ENCODE data around the gene SLIT1.

The SLIT1 gene

GRCh38 chr10:97150013-97150595, 35.7 kb downstream of the SLIT1 start:
- H3K36me3 ChIP-seq (ENCODE audit: low read depth), result no peaks in the 10 kb centered on the region
- TF ChIP-seq, protein P1, sequence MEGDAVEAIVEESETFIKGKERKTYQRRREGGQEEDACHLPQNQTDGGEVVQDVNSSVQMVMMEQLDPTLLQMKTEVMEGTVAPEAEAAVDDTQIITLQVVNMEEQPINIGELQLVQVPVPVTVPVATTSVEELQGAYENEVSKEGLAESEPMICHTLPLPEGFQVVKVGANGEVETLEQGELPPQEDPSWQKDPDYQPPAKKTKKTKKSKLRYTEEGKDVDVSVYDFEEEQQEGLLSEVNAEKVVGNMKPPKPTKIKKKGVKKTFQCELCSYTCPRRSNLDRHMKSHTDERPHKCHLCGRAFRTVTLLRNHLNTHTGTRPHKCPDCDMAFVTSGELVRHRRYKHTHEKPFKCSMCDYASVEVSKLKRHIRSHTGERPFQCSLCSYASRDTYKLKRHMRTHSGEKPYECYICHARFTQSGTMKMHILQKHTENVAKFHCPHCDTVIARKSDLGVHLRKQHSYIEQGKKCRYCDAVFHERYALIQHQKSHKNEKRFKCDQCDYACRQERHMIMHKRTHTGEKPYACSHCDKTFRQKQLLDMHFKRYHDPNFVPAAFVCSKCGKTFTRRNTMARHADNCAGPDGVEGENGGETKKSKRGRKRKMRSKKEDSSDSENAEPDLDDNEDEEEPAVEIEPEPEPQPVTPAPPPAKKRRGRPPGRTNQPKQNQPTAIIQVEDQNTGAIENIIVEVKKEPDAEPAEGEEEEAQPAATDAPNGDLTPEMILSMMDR (IDR thresholded peaks at IDR 0.05; ENCODE audit: poor library complexity, severe bottlenecking), result no peak
- no peaks in the 10 kb centered on the region for H3K27me3 ChIP-seq (ENCODE audit: insufficient read depth, poor library complexity, severe bottlenecking)
- H3K4me3 ChIP-seq (ENCODE audit: severe bottlenecking), result no peak overlapping the region
- no peak overlapping the region for H3K27ac ChIP-seq (ENCODE audit: poor library complexity, severe bottlenecking)
- H3K4me1 ChIP-seq (ENCODE audit: insufficient read depth, poor library complexity, severe bottlenecking), result no peaks in the 10 kb centered on the region
- ATAC-seq (ENCODE audit: low read depth) (no peak), DNase-seq (ENCODE audit: low spot score) (no peak)
- no peaks in the 10 kb centered on the region for H3K9me3 ChIP-seq (ENCODE audit: severe bottlenecking)

- no peak overlapping the region for H3K27ac ChIP-seq (ENCODE audit: poor library complexity, severe bottlenecking)
- H3K27me3 ChIP-seq (ENCODE audit: insufficient read depth, poor library complexity, severe bottlenecking), result no peaks in the 10 kb centered on the region
- no peaks in the 10 kb centered on the region for H3K9me3 ChIP-seq (ENCODE audit: severe bottlenecking)
- no peak overlapping the region for H3K4me3 ChIP-seq (ENCODE audit: severe bottlenecking)
- ATAC-seq (ENCODE audit: low read depth) (no peak), DNase-seq (ENCODE audit: low spot score) (no peak)
- no peaks in the 10 kb centered on the region for H3K36me3 ChIP-seq (ENCODE audit: low read depth)
- TF ChIP-seq, protein P1 (IDR thresholded peaks at IDR 0.05; ENCODE audit: poor library complexity, severe bottlenecking), result no peak
- H3K4me1 ChIP-seq (ENCODE audit: insufficient read depth, poor library complexity, severe bottlenecking), result no peaks in the 10 kb centered on the region
Measured at GRCh38 chr10:97149079-97149531, 36.7 kb downstream of the SLIT1 start.

GRCh38 chr10:97144297-97144696, 41.5 kb downstream of the SLIT1 start:
- Histone ChIP-seq H3K4me3 (ENCODE audit: severe bottlenecking) (no peak overlapping the region), H3K9me3 (ENCODE audit: severe bottlenecking) (no peaks in the 10 kb centered on the region), H3K27me3 (ENCODE audit: insufficient read depth, poor library complexity, severe bottlenecking) (peaks cover 26% of the 10 kb centered on the region), H3K27ac (ENCODE audit: poor library complexity, severe bottlenecking) (no peak overlapping the region), H3K36me3 (ENCODE audit: low read depth) (no peaks in the 10 kb centered on the region), H3K4me1 (ENCODE audit: insufficient read depth, poor library complexity, severe bottlenecking) (no peaks in the 10 kb centered on the region)
- ATAC-seq (ENCODE audit: low read depth) (no peak), DNase-seq (ENCODE audit: low spot score) (no peak)
- TF ChIP-seq, protein P1 (IDR thresholded peaks at IDR 0.05; ENCODE audit: poor library complexity, severe bottlenecking), result no peak

DNA sequence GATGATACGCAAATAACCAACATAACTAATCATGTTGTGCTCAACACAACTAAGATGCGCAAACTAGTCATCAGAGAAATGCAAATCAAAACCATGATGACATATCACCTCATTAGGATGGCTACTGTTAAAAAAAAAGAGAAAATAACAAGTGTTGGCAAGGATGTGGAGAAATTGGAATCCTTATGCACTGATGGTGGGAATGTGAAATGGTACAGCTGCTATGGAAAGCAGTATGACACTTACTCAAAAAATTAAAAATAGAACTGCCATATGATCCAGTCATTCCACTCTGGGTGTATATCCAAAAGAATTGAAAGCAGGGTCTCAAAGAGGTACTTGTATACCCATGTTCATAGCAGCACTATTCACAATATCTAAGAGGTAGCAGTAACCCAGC, 42.9 kb downstream of the SLIT1 start:
- Histone ChIP-seq H3K36me3 (ENCODE audit: low read depth) (no peaks in the 10 kb centered on the region), H3K9me3 (ENCODE audit: severe bottlenecking) (no peaks in the 10 kb centered on the region), H3K27ac (ENCODE audit: poor library complexity, severe bottlenecking) (no peak overlapping the region), H3K4me3 (ENCODE audit: severe bottlenecking) (no peak overlapping the region), H3K4me1 (ENCODE audit: insufficient read depth, poor library complexity, severe bottlenecking) (no peaks in the 10 kb centered on the region), H3K27me3 (ENCODE audit: insufficient read depth, poor library complexity, severe bottlenecking) (peaks cover 26% of the 10 kb centered on the region)
- TF ChIP-seq, protein P1 (IDR thresholded peaks at IDR 0.05; ENCODE audit: poor library complexity, severe bottlenecking), result no peak
- no peak for DNase-seq (ENCODE audit: low spot score)
- no peak for ATAC-seq (ENCODE audit: low read depth)

Measured in RWPE2 (cell line).